Right lobe of liver (tissue), 4 donors: ENCODE measurements around the gene CEP89.

Experiments used
- CTCF ChIP-seq, 4 donors: fragments of 200-600 bp in 3 of 4; fragments of 450-650 bp in 1 of 4; IDR thresholded peaks; one replicate each; pipeline versions ENCODE4 v1.5.1 to v1.8.0; 2016 to 2022; ENCODE audit warnings: antibody characterized with exemption in 4 of 4, mild to moderate bottlenecking in 2 of 4
- POLR2A ChIP-seq: fragments of 450-650 bp; IDR thresholded peaks from one replicate; pipeline ENCODE4 v1.6.1; 2017; ENCODE audit warnings: antibody characterized with exemption, mild to moderate bottlenecking
- donor health status: DM: no; HTN: no; CAD: no.
- donor health status: DM: no; HTN: no; CAD: no.
- donor health status: DM: no; HTN: yes; CAD: no.

DNA sequence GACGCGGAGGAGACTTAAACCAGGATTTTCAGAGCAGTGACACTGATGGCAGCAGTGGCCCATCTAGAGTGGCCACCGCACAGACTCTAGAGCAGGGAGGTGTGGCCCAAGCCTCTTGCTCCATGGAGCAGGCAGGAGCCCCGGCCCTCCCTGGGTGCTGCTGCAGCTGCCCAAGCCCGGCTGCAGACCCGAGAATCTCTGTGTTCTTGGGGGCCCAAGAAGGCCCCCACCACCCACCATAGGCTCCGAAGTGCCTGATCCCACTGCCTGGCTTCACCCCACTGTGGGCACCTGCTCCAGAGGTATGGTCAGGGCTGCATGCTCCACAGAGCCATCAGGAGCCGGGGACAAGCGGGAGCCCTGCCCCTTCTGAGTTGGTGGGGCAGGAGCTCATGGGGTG, 36.1 kb downstream of the CEP89 start:
- no peak for TF ChIP-seq CTCF (IDR thresholded peaks at IDR 0.05)
- TF ChIP-seq POLR2A: no peak
